Neural cell (in vitro differentiated cells): ENCODE measurements around the gene UBE4B. TPM values are rescaled to one million over a fixed set of nuclear protein-coding genes. Genes with fewer than 3 reads are reported as not detected.
A peak's percentile ranks its signal among the peaks of the same experiment; 100 is the strongest.

Source experiments
- H2AFZ ChIP-seq: fragments of 200-600, 300-800 bp; sonication (generic), shearing (Covaris generic); 2 replicates; pipeline ENCODE4 v1.6.0; 2014; ENCODE audit warnings: low read depth, mild to moderate bottlenecking, antibody characterized with exemption, low read length, moderate library complexity
- H3F3A ChIP-seq: fragments of 200-600 bp; shearing (Covaris generic); 2 replicates; pipeline ENCODE4 v1.6.1; 2016; ENCODE audit warnings: mild to moderate bottlenecking, moderate library complexity, mixed read lengths, antibody characterized with exemption, low read length; ENCODE audit not compliant: insufficient read depth, poor library complexity, severe bottlenecking
- H3K27ac ChIP-seq: fragments of 200-600, 300-800 bp; sonication (generic), shearing (Covaris generic); 2 replicates; pipeline ENCODE4 v1.5.1; 2014; ENCODE audit warnings: mild to moderate bottlenecking, low read length, moderate library complexity
- H3K27me3 ChIP-seq: fragments of 300-800, 200-600 bp; sonication (generic), shearing (Covaris generic); 2 replicates; pipeline ENCODE4 v1.6.0; 2014; ENCODE audit warnings: mild to moderate bottlenecking, low read depth, low read length, moderate library complexity; ENCODE audit not compliant: insufficient read depth
- H3K36me3 ChIP-seq: fragments of 300-800, 200-600 bp; sonication (generic), shearing (Covaris generic); 2 replicates; pipeline ENCODE4 v1.5.1; 2014; ENCODE audit warnings: mild to moderate bottlenecking, antibody characterized with exemption, low read length, moderate library complexity; ENCODE audit not compliant: insufficient read depth
- H3K4me2 ChIP-seq: fragments of 300-800, 200-600 bp; sonication (generic), shearing (Covaris generic); 2 replicates; pipeline ENCODE4 v1.6.0; 2014; ENCODE audit warnings: mild to moderate bottlenecking, low read length
- H3K4me3 ChIP-seq: fragments of 300-800, 200-600 bp; sonication (generic), shearing (Covaris generic); 2 replicates; pipeline ENCODE4 v1.5.1; 2014; ENCODE audit warnings: mild to moderate bottlenecking, low read length, moderate library complexity
- H3K79me2 ChIP-seq: fragments of 200-600 bp; shearing (Covaris generic); replicated peaks from 2 replicates; pipeline ENCODE4 v1.6.0; 2014; ENCODE audit warnings: mild to moderate bottlenecking, low read length, moderate library complexity; ENCODE audit not compliant: insufficient read depth
- H3K9ac ChIP-seq: fragments of 300-800, 200-600 bp; sonication (generic), shearing (Covaris generic); 2 replicates; pipeline ENCODE4 v1.6.1; 2016; ENCODE audit warnings: mild to moderate bottlenecking, low read length, mixed read lengths
- H3K9me2 ChIP-seq: fragments of 200-600 bp; shearing (Covaris generic); 2 replicates; pipeline ENCODE4 v1.6.1; 2016; ENCODE audit warnings: mild to moderate bottlenecking, low read length, mixed read lengths; ENCODE audit not compliant: insufficient read depth
- H3K9me3 ChIP-seq: fragments of 200-600, 300-800 bp; sonication (generic), shearing (Covaris generic); 2 replicates; pipeline ENCODE4 v1.6.1; 2016; ENCODE audit warnings: mild to moderate bottlenecking, mixed run types, low read length, moderate library complexity, mixed read lengths
- H4K20me1 ChIP-seq: fragments of 200-600 bp; shearing (Covaris generic); 2 replicates; pipeline ENCODE4 v1.6.1; 2016; ENCODE audit warnings: mild to moderate bottlenecking, mixed run types; ENCODE audit not compliant: insufficient read depth
- EP300 ChIP-seq: fragments of 450-650 bp; conservative IDR thresholded peaks from 2 replicates; pipeline ENCODE4 v1.6.1; 2014; ENCODE audit warnings: antibody characterized with exemption, mild to moderate bottlenecking, moderate library complexity; ENCODE audit not compliant: poor library complexity, severe bottlenecking
- EZH2 ChIP-seq: fragments of 200-600, 300-800 bp; shearing (Covaris generic), sonication (generic); IDR thresholded peaks from 2 replicates; pipeline ENCODE4 v1.6.1; 2014; ENCODE audit warnings: antibody characterized with exemption, low read length, borderline replicate concordance, mild to moderate bottlenecking; ENCODE audit not compliant: insufficient read depth, poor library complexity, severe bottlenecking
- MXI1 ChIP-seq: fragments of 450-650 bp; conservative IDR thresholded peaks from 2 replicates; pipeline ENCODE4 v1.6.1; 2014; ENCODE audit warnings: antibody characterized with exemption, mild to moderate bottlenecking; ENCODE audit not compliant: poor library complexity, severe bottlenecking
- POLR2AphosphoS5 ChIP-seq: IDR thresholded peaks from 2 replicates; pipeline ENCODE4 v1.6.1; 2012
- RAD21 ChIP-seq: fragments of 450-650 bp; conservative IDR thresholded peaks from 2 replicates; pipeline ENCODE4 v1.6.1; 2014; ENCODE audit warnings: antibody characterized with exemption, mild to moderate bottlenecking, moderate library complexity
- SMC3 ChIP-seq: fragments of 450-650 bp; conservative IDR thresholded peaks from 2 replicates; pipeline ENCODE4 v1.6.1; 2014; ENCODE audit warnings: antibody characterized with exemption, mild to moderate bottlenecking, moderate library complexity; ENCODE audit not compliant: poor library complexity
- TAF1 ChIP-seq: IDR thresholded peaks from 2 replicates; pipeline ENCODE4 v1.6.1; 2012; ENCODE audit warnings: low read depth
- polyA minus RNA-seq: library from RNA; depleted of rRNA, polyadenylated mRNA; stranded (reverse); fragments of >200 nt; gene quantifications from 2 replicates; pipeline ENCODE4 v1.2.3, GENCODE V29; 2014
- polyA plus RNA-seq: library from polyadenylated mRNA; depleted of rRNA; stranded (reverse); fragments of >200 nt; gene quantifications from 2 replicates; pipeline ENCODE4 v1.2.3, GENCODE V29; 2014
- TF ChIP-seq, protein P1 (sequence below): IDR thresholded peaks from 2 replicates; pipeline ENCODE4 v1.6.1; 2012; ENCODE audit warnings: borderline replicate concordance
- TF ChIP-seq, protein P2 (sequence below): fragments of 450-650 bp; IDR thresholded peaks from 2 replicates; pipeline ENCODE4 v1.5.1; 2014; ENCODE audit warnings: antibody characterized with exemption, mild to moderate bottlenecking, moderate library complexity; ENCODE audit not compliant: poor library complexity, severe bottlenecking

UBE4B gene
- polyA plus RNA-seq: 28.9 and 30.8 TPM in 2 replicates
- polyA minus RNA-seq: 42.1 and 52.8 TPM in 2 replicates

DNA sequence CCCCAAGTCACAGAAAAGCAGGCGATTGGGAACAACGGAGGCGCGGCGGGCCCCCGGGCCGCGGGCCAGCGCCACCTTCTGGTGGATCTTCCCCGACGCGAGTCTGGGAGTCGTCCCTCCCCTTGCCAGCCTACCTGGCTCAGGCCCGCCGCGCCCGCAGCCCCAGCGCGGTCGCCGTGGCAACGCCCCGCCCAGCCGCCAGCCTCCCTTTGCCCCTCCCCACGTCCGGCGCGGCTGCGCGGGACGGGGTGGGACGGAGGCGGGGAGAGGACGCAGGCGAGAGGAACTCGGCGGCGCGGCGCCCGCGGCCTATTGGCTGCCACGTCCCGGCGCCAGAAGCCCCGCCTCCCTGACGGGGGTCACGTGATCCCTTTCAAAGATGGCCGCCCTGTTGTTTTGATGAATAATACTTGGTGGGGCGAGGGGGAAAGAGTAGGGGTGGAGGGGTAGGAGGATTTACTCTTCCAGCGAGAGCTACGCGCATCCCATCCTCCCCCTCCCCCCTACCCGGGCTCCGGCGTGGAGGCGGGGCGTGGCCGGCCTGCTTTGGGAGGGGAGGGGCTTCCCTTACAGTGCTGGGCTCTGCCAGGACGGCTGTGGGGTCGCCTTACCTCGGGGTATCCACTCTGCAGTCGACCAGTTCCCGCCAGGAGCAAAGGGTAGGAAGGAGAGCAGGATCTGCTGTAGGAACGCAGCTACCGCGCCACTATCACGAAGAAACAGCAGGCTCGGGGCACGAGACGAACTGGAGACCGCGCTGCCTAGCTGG lies at the start of gene UBE4B:
UBE4B (plus strand) TSS at position 369 of the 769 bp plus-strand sequence. CDS start 713 bp downstream, outside the sequence.
- Histone ChIP-seq H3K4me3 (peak within 1 kb of the TSS; percentile 78), H3K9me3 (no peaks in the 10 kb centered on the region), H2AFZ (peak within 1 kb of the TSS; percentile 41), H3K27me3 (no peaks in the 10 kb centered on the region), H3K79me2 (peaks cover 30% of the 10 kb centered on the region), H3K9me2 (no peaks in the 10 kb centered on the region), H4K20me1 (no peaks in the 10 kb centered on the region), H3K27ac (peak within 1 kb of the TSS; percentile 89), H3F3A (no peaks in the 10 kb centered on the region), H3K36me3 (no peaks in the 10 kb centered on the region), H3K4me2 (peak within 1 kb of the TSS; percentile 99), H3K9ac (peak within 1 kb of the TSS; percentile 91)
- TF ChIP-seq, protein P1, sequence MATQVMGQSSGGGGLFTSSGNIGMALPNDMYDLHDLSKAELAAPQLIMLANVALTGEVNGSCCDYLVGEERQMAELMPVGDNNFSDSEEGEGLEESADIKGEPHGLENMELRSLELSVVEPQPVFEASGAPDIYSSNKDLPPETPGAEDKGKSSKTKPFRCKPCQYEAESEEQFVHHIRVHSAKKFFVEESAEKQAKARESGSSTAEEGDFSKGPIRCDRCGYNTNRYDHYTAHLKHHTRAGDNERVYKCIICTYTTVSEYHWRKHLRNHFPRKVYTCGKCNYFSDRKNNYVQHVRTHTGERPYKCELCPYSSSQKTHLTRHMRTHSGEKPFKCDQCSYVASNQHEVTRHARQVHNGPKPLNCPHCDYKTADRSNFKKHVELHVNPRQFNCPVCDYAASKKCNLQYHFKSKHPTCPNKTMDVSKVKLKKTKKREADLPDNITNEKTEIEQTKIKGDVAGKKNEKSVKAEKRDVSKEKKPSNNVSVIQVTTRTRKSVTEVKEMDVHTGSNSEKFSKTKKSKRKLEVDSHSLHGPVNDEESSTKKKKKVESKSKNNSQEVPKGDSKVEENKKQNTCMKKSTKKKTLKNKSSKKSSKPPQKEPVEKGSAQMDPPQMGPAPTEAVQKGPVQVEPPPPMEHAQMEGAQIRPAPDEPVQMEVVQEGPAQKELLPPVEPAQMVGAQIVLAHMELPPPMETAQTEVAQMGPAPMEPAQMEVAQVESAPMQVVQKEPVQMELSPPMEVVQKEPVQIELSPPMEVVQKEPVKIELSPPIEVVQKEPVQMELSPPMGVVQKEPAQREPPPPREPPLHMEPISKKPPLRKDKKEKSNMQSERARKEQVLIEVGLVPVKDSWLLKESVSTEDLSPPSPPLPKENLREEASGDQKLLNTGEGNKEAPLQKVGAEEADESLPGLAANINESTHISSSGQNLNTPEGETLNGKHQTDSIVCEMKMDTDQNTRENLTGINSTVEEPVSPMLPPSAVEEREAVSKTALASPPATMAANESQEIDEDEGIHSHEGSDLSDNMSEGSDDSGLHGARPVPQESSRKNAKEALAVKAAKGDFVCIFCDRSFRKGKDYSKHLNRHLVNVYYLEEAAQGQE: peak; percentile 66
- TF ChIP-seq MXI1 (peak; percentile 71), TAF1 (peak; percentile 60), EZH2 (no peak), EP300 (peak; percentile 18), SMC3 (peak; percentile 92), POLR2AphosphoS5 (peak; percentile 72), RAD21 (peak; percentile 84)
- TF ChIP-seq, protein P2, sequence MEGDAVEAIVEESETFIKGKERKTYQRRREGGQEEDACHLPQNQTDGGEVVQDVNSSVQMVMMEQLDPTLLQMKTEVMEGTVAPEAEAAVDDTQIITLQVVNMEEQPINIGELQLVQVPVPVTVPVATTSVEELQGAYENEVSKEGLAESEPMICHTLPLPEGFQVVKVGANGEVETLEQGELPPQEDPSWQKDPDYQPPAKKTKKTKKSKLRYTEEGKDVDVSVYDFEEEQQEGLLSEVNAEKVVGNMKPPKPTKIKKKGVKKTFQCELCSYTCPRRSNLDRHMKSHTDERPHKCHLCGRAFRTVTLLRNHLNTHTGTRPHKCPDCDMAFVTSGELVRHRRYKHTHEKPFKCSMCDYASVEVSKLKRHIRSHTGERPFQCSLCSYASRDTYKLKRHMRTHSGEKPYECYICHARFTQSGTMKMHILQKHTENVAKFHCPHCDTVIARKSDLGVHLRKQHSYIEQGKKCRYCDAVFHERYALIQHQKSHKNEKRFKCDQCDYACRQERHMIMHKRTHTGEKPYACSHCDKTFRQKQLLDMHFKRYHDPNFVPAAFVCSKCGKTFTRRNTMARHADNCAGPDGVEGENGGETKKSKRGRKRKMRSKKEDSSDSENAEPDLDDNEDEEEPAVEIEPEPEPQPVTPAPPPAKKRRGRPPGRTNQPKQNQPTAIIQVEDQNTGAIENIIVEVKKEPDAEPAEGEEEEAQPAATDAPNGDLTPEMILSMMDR: peak; percentile 99

DNA sequence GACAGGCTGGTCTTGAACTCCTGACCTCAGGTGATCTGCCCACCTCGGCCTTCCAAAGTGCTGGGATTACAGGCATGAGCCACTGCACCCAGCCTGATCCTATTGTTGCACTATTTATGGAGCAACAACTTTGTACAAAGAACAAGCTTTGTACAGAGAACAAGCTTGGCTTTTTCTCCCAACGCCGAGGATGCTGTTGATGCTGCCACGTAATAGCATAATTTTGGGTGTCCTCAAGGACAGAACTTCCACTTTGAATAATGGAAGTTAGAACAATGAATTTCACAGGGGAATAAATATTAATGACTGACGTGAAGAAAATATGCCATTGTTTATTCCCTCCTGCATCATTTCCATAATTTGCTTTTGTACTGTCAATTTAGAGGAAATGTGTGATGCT lies 48.5 kb upstream of the UBE4B start:
- Histone ChIP-seq H3K27ac (no peak overlapping the region), H3F3A (no peaks in the 10 kb centered on the region), H3K4me2 (no peak overlapping the region), H3K79me2 (no peaks in the 10 kb centered on the region), H3K36me3 (no peaks in the 10 kb centered on the region), H3K4me3 (no peak overlapping the region), H3K9me3 (no peaks in the 10 kb centered on the region), H3K27me3 (no peaks in the 10 kb centered on the region), H4K20me1 (no peaks in the 10 kb centered on the region), H3K9ac (no peak overlapping the region), H3K9me2 (no peaks in the 10 kb centered on the region), H2AFZ (no peak overlapping the region)
- TF ChIP-seq SMC3 (no peak), TAF1 (no peak), POLR2AphosphoS5 (no peak), MXI1 (no peak), EP300 (no peak), EZH2 (no peak), RAD21 (no peak)
- TF ChIP-seq, protein P1: no peak
- TF ChIP-seq, protein P2: no peak
